HG02981 (cell line): Measurements from ENCODE around the gene PLA2G2E.

Experiments
- ATAC-seq: cut with Tn5 transposase; IDR thresholded peaks from one replicate; pipeline ENCODE4 v1.9.1; 2021; ENCODE audit warnings: mild to moderate bottlenecking, moderate library complexity; ENCODE audit not compliant: unreplicated experiment

The PLA2G2E gene

DNA sequence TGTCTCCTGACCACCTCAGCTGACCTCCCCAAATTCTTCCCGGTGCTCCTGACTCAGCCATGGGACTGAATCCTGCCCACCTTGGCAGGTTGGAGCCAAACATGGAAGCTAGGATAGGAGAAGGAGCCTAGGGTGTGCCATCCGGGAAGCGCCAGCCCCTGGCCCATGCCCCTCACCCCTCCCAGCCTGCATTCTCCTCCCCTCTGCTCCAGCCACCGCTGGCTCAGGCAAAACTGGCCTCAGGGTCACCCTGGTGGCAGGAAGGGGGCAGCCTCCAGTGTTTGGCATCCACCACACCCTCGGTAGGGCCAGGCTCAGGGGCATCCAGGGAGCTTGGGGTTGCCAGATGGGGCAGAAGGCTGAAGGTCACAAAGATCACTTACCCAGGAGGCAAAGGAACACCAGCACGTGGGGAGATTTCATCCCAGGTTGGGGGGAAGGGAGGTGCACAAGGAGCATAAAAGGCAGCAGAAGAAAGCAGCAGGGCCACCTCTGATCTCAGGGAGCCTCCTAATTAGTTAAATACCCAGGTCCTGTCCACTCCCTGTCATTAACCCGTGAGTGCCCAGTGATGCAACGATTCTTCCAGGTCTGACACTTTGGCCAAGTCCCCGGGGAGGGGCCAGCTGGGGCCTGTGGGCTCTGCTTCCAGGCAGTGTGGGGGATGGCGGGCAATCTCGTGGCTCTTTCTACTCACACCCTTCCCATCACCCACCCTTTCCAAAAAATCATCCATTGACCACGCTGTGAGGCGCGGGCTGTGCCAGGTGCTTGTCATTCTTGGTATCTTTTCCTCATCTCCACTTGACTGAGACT, at the start of gene PLA2G2E:
PLA2G2E (minus strand) TSS at position 481 of the 816 bp plus-strand sequence; CDS start at position 423, 58 bp downstream.
- ATAC-seq: no peak

DNA sequence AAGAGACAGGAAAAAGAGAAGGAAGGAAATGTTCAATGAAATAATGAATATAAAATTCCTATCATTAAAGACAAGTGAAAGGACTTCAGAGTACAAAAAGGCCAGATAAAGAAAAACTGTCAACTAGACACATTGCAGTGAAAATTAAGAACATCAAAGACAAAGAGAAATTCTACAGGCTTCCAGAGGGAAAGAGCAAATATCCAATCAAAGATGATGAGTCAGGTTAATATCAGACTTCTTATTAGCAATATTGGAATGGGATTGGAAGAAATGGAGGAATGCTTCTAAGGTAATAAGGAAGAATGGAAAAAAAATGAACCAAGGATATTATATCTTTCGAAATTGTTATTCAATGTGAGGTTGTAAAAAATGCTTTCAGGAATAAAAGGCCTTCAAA, 48.2 kb upstream of the PLA2G2E start:
- ATAC-seq: no peak

- ATAC-seq: no peak
Measured at GRCh38 chr1:19969898-19970660, 46.7 kb upstream of the PLA2G2E start.

GRCh38 chr1:19967808-19968207, 44.4 kb upstream of the PLA2G2E start:
- no peak for ATAC-seq

- ATAC-seq: no peak
Measured at GRCh38 chr1:19964542-19964941, 41.1 kb upstream of the PLA2G2E start.

DNA sequence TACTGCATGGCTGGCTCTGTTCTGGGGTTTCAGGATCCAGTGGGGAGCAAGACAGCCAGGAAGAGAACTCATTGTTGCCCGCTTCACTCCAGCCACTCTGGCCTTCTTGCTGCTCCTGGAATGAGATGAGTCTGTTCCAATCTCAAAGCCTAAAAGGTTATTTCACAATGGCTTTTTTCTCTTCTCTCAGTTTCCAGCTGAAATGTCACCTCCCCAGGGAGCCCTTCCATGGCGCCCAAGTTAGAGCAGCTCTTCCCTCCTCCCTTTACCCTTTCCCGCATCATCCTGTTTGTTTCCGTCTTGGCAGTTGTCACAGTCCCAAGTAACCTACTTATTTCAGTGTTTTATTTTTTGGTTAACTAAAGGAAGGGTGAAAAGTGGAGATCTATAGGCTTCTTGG, 40.2 kb upstream of the PLA2G2E start:
- ATAC-seq: no peak

GRCh38 chr1:19960591-19960990, 37.2 kb upstream of the PLA2G2E start:
- ATAC-seq: no peak

- no peak for ATAC-seq
Measured at GRCh38 chr1:19957779-19958178, 34.4 kb upstream of the PLA2G2E start.

DNA sequence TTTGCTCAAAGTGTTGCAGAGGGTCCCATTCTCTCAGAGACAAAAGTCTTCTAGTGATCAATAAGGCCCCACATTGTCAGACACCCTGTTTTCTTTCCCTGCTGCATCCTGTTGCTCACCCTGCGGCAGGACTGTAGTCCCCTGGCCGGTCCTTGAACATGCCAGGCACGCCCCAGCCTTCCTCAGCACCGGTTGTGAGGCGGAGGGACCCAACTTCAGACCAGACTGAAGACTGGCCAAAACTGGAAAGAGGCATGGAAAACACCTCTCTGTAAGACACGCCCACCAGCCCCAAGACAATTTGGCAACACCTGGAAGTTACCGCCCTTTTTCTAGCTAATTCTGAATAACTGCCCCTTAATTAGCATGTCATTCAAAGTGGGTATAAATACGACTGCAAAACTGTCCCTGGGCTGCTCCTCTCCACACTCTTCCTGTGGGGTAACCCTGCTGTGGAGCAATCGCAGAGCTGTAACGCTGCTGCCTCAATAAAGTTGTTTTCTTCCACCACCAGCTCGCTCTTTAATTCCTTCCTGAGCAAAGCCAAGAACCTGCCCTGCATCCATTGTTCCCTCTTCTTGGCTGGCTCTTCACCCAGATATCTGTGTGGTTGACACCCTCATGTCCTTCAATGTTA, 32.2 kb upstream of the PLA2G2E start:
- ATAC-seq: no peak

DNA sequence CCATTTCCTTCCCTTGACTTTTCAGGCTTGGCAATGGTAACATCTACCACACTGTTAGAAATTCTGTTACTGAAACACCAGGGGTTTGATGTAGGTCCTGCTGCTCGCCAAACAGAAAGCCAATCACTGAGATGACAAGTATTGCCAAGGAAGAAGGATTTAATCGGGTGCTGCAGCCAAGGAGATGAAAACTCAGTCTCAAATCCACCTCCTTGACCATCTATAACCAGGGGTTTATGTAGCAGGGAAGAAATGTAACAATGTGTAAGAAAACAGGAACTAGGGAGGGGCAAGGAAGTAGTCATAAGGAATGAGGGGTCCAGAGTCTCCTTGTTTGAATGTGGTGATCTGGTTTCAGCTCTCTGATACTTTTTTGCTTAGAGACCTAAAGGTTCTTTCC, 30.6 kb upstream of the PLA2G2E start:
- no peak for ATAC-seq

GRCh38 chr1:19949016-19949415, 25.6 kb upstream of the PLA2G2E start:
- no peak for ATAC-seq

- no peak for ATAC-seq
Measured at GRCh38 chr1:19946971-19947370, 23.6 kb upstream of the PLA2G2E start.

GRCh38 chr1:19946331-19946751, 22.9 kb upstream of the PLA2G2E start:
- no peak for ATAC-seq

- ATAC-seq: no peak
Measured at GRCh38 chr1:19945914-19946313, 22.5 kb upstream of the PLA2G2E start.

DNA sequence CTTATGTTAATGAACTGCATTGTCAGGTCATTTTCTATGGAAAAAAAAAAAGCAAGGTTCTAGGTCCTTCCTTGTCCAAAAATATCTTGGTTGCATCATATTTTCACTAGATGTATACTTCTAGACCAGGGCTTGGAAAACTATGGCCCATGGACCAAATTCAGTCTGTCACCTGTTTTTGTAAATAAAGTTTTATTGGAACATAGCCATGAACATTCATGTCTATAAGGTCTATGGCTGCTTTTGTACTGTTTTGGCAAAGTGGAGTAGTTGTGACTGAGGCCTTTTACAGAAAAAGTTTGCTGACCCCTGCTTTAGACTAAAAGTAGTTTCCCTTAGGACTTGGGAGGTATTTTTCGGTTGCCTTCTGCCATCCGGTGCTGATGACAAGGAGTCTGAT, 19.2 kb upstream of the PLA2G2E start:
- ATAC-seq: no peak

DNA sequence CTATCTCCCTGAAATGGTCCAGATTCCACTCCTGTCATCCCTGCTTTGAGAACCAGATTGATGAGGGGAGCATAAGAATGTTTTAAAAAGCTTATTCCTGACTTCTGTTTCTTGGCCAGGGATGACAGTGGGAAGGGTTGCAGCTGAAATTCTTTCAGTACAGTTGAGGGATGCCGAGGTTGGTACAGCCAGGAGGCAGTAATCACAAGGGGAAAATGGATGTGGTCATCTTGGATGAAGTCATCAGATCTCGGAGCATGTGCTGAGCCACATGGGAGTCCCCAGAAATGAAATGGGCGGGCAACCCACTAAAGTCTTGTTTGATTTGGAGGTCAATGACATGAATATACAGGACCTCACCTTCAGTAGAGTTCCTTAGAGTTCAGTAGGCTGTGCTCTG, 18.7 kb upstream of the PLA2G2E start:
- no peak for ATAC-seq

DNA sequence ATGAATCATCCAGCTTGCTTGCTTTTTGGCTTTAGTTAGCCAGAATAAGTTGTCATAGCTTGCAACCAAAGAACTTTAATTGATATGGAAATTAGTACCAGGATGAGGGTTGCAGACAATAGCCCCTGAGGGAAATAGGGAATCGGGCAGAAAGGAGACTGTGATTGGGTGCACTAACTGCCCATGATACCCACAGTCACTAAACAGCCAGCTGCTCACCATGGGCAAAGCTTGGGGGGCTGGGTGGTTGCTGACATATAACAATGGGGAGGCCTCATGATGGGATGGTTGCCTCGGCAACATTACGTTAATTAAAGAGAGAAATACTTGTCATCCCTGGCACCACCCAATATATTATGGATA, 17.8 kb upstream of the PLA2G2E start:
- no peak for ATAC-seq

GRCh38 chr1:19940486-19941205, 17.2 kb upstream of the PLA2G2E start:
- ATAC-seq: no peak

- ATAC-seq: no peak
Measured at GRCh38 chr1:19938472-19938871, 15.1 kb upstream of the PLA2G2E start.

DNA sequence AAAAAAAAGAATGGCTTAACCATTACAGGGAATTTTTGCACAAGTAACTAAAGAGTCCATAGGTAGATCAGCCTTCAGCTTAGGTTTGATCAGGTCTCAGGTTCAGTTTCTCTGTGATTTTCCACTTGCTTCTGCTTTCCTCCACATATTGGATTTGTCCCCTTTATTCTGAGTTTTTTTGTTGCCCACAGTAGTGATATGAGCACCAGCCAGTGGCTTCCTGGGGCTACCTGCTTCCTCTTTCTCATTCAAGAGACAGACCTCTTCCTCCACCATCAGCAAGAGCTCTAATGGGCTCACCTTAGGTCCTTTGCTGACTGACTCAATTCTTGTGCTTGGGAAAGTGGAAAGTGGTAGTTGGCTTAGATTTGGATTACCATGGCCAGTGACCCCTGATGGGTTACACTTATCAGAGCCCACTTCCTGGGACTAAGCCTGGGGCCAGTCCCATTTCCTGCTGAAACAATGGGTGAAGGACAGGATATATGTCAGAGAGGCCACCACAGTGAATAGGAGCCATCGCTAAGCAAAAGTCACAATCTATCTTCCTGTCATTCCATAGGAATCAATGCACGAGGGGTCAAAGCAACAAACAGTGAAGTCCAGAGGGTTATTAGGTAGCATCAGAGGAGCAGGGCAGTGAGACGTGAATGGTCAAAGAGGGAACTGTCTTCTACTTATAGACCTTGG, 12.8 kb upstream of the PLA2G2E start:
- ATAC-seq: no peak

DNA sequence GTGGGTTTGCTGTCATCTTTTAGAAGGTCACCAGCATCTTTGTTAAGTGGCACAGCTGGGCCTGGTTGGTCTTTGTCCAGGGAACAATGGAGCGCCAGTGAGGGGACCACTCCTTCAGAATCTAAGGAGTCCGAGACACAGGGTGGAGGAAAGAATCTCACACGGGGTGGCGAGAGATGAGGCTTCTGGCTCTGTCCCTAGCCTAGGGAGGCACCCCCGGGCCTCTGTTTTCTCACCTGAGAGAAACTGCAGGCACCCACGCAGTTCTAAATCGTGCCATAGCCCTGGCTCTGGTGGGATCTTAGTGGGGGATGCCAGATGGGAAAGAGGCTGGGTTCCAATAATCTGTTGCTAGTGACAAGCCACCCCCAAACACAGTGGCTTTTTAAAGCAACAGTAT, 10.9 kb upstream of the PLA2G2E start:
- no peak for ATAC-seq
